K562 (cell line): ENCODE results near the gene ZNF428. TPM values are rescaled to one million over a fixed set of nuclear protein-coding genes. Genes with fewer than 3 reads are reported as not detected.

Source experiments
- CREB1 ChIP-seq, 2 experiments: sonication (generic) in 1 of 2; formaldehyde crosslinking in 1 of 2; IDR thresholded peaks; 2 replicates each; pipeline versions ENCODE4 v1.6.1 to v1.8.0; 2012 to 2022; ENCODE audit warnings: inconsistent platforms in 1 of 2, mild to moderate bottlenecking in 1 of 2, missing genetic modification reagents in 1 of 2, moderate library complexity in 1 of 2
- DDX20 ChIP-seq: fragments of 450-650 bp; IDR thresholded peaks from 2 replicates; pipeline ENCODE4 v1.6.1; 2016; ENCODE audit warnings: missing genetic modification characterization, low read depth, mild to moderate bottlenecking, missing compliant biosample characterization, moderate library complexity
- DIDO1 ChIP-seq: fragments of 450-650 bp; IDR thresholded peaks from 2 replicates; pipeline ENCODE4 v1.6.1; 2016; ENCODE audit warnings: low read depth, missing biosample characterization, missing genetic modification characterization
- FIP1L1 ChIP-seq: fragments of 200-400 bp; formaldehyde crosslinking; IDR thresholded peaks from 2 replicates; pipeline ENCODE4 v1.6.1; 2018; ENCODE audit warnings: mild to moderate bottlenecking, low read depth, low read length; ENCODE audit not compliant: poor library complexity, severe bottlenecking
- HNRNPL ChIP-seq: fragments of 200-400 bp; formaldehyde crosslinking; IDR thresholded peaks from 2 replicates; pipeline ENCODE4 v1.6.1; 2017; ENCODE audit warnings: low read depth, mild to moderate bottlenecking, low read length
- KLF10 ChIP-seq: fragments of 250-450 bp; sonication (Bioruptor Pico); IDR thresholded peaks from 2 replicates; pipeline ENCODE4 v1.6.1; 2021; ENCODE audit warnings: matching md5 sums
- LCOR ChIP-seq: sonication (generic); formaldehyde crosslinking; IDR thresholded peaks from 2 replicates; pipeline ENCODE4 v1.8.0; 2022; ENCODE audit warnings: mild to moderate bottlenecking, missing genetic modification reagents
- MIER1 ChIP-seq: fragments of 450-650 bp; IDR thresholded peaks from 2 replicates; pipeline ENCODE4 v1.6.1; 2016; ENCODE audit warnings: antibody characterized with exemption, mild to moderate bottlenecking, low read depth
- MTA2 ChIP-seq: fragments of 450-650 bp; IDR thresholded peaks from 2 replicates; pipeline ENCODE4 v1.6.1; 2016; ENCODE audit warnings: low read depth
- NFATC3 ChIP-seq: fragments of 450-650 bp; IDR thresholded peaks from 2 replicates; pipeline ENCODE4 v1.6.1; 2017; ENCODE audit warnings: mild to moderate bottlenecking
- PML ChIP-seq: IDR thresholded peaks from 2 replicates; pipeline ENCODE4 v1.6.1; 2012; ENCODE audit warnings: low read length, inconsistent platforms
- PRPF4 ChIP-seq: fragments of 200-400 bp; formaldehyde crosslinking; IDR thresholded peaks from one replicate; pipeline ENCODE4 v1.6.1; 2017; ENCODE audit warnings: low read length, low read depth, mild to moderate bottlenecking; ENCODE audit not compliant: insufficient read depth, poor library complexity, severe bottlenecking
- RBM15 ChIP-seq: fragments of 200-400 bp; formaldehyde crosslinking; IDR thresholded peaks from 2 replicates; pipeline ENCODE4 v1.6.1; 2018; ENCODE audit warnings: mild to moderate bottlenecking, low read length, moderate library complexity; ENCODE audit not compliant: insufficient read depth
- SMAD1 ChIP-seq: fragments of 150-350 bp; IDR thresholded peaks from 2 replicates; pipeline ENCODE4 v1.6.1; 2014; ENCODE audit warnings: low read length, low read depth; ENCODE audit not compliant: partially characterized antibody
- SRSF1 ChIP-seq: fragments of 200-400 bp; formaldehyde crosslinking; IDR thresholded peaks from 2 replicates; pipeline ENCODE4 v1.6.1; 2017; ENCODE audit warnings: mild to moderate bottlenecking, low read depth, low read length, moderate library complexity
- ZFPM2 ChIP-seq: fragments of 250-450 bp; sonication (Bioruptor Pico); IDR thresholded peaks from 2 replicates; pipeline ENCODE4 v1.5.1; 2022; ENCODE audit warnings: mild to moderate bottlenecking
- ZNF23 ChIP-seq: fragments of 250-450 bp; sonication (Bioruptor Pico); IDR thresholded peaks from 2 replicates; pipeline ENCODE4 v1.4.0; 2020; ENCODE audit warnings: mild to moderate bottlenecking
- ZNF507 ChIP-seq: conservative IDR thresholded peaks from 2 replicates; pipeline ENCODE4 v1.6.1; 2017; ENCODE audit warnings: missing genetic modification characterization, missing compliant biosample characterization
- ZNF668 ChIP-seq: fragments of 250-450 bp; sonication (Bioruptor Pico); IDR thresholded peaks from 2 replicates; pipeline ENCODE4 v1.8.0; 2022; ENCODE audit warnings: mild to moderate bottlenecking, inconsistent platforms
- polyA plus RNA-seq, 8 experiments: library from polyadenylated mRNA; depleted of rRNA in 4 of 8; stranded (reverse) in 5 of 8; unstranded in 3 of 8; fragments of >200 nt; fragmentation: Nextera tagmentation in 2 of 8; fragmentation: Illumina TruSeq in 1 of 8; extraction: Ambion mirVana in 2 of 8; extraction: Trizol in 1 of 8; gene quantifications; 2 replicates each; pipeline versions ENCODE4 v1.2.1 to v1.2.3, GENCODE V29; 2011 to 2014; ENCODE audit warnings: inconsistent platforms in 1 of 8, missing spikeins in 1 of 8
- total RNA-seq, 7 experiments: library from RNA; depleted of rRNA in 6 of 7; stranded (reverse); fragments of >200 nt in 6 of 7; fragmentation: Illumina TruSeq in 2 of 7; extraction: Trizol in 2 of 7; gene quantifications; 2 replicates each; pipeline versions ENCODE4 v1.2.1 to v1.2.3, GENCODE V29; 2011 to 2021; ENCODE audit warnings: low replicate concordance in 1 of 7
- TF ChIP-seq, protein P1 (sequence below): fragments of 450-650 bp; IDR thresholded peaks from 2 replicates; pipeline ENCODE4 v1.6.1; 2018; ENCODE audit warnings: mild to moderate bottlenecking, low read depth; ENCODE audit not compliant: partially characterized antibody
- TF ChIP-seq, protein P2 (sequence below): sonication (generic); formaldehyde crosslinking; IDR thresholded peaks from 2 replicates; pipeline ENCODE4 v1.8.0; 2022; ENCODE audit warnings: missing genetic modification reagents, mild to moderate bottlenecking, borderline replicate concordance
- TF ChIP-seq, protein P3 (sequence below): fragments of 200-800 bp; sonication (Bioruptor generic); IDR thresholded peaks from 2 replicates; pipeline ENCODE4 v1.6.1; 2016; ENCODE audit warnings: missing genetic modification characterization, missing compliant biosample characterization

The ZNF428 gene
- total and polyA plus RNA-seq, 9 of the 15 experiments (the other 6 are each of a cell fraction or from before 2014, with no cell fraction given): 0.15 to 85.7 (median 15.9) TPM

DNA sequence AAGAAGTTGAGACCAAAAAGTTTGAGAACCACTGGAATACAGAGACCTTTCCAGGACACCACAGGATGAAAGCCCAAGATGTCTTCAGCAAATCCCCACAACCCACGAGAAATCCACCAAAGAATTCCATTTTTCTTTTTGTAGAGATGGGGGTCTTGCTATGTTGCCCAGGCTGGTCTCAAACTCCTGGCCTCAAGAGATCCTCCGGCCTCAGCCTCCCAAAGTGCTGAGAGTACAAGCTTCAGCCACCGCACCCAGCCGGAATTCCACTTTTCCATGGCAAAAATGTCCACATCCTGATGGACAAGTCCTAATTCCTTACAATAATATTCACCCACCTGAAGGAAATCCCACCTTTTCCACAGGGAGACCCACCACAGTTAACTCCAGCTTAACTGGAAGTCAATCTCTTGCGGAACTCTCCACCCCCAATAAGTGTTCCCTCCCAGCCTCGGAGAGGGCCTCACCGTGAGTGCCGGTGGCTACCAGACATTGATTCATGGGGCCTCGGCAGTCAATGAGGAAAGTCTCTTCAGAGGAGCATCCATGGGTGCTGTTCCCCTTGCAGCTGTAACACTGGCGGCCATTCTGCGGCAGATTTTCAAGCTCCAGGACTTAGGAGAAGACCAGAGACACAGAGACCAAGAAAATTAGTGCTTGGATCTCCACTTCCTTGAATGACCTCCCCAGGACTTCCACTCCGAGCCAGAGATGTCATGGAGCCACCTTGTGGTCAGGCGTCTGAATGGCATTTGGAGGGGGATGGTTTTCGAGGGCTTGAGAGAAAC, 32.5 kb upstream of the ZNF428 start (continued):
- no peak for TF ChIP-seq ZNF507
- TF ChIP-seq DIDO1 (tag): no peak
- no peak for TF ChIP-seq SRSF1
- TF ChIP-seq FIP1L1: no peak
- no peak for TF ChIP-seq RBM15
- TF ChIP-seq MIER1: no peak
- TF ChIP-seq, protein P1, sequence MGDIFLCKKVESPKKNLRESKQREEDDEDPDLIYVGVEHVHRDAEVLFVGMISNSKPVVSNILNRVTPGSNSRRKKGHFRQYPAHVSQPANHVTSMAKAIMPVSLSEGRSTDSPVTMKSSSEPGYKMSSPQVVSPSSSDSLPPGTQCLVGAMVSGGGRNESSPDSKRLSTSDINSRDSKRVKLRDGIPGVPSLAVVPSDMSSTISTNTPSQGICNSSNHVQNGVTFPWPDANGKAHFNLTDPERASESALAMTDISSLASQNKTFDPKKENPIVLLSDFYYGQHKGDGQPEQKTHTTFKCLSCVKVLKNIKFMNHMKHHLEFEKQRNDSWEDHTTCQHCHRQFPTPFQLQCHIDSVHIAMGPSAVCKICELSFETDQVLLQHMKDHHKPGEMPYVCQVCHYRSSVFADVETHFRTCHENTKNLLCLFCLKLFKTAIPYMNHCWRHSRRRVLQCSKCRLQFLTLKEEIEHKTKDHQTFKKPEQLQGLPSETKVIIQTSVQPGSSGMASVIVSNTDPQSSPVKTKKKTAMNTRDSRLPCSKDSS: no peak
- TF ChIP-seq NFATC3: no peak
- TF ChIP-seq, protein P2, sequence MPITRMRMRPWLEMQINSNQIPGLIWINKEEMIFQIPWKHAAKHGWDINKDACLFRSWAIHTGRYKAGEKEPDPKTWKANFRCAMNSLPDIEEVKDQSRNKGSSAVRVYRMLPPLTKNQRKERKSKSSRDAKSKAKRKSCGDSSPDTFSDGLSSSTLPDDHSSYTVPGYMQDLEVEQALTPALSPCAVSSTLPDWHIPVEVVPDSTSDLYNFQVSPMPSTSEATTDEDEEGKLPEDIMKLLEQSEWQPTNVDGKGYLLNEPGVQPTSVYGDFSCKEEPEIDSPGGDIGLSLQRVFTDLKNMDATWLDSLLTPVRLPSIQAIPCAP (CRISPR knock-in tag): no peak
- no peak for TF ChIP-seq DDX20 (tag)
- TF ChIP-seq ZNF23 (CRISPR knock-in tag): no peak
- no peak for TF ChIP-seq HNRNPL
- no peak for TF ChIP-seq ZFPM2
- TF ChIP-seq LCOR: no peak
- TF ChIP-seq PML: no peak
- TF ChIP-seq ZNF668 (CRISPR knock-in tag): no peak
- TF ChIP-seq SMAD1: no peak
- TF ChIP-seq KLF10 (CRISPR knock-in tag): no peak
- no peak for TF ChIP-seq MTA2
- TF ChIP-seq, protein P3, sequence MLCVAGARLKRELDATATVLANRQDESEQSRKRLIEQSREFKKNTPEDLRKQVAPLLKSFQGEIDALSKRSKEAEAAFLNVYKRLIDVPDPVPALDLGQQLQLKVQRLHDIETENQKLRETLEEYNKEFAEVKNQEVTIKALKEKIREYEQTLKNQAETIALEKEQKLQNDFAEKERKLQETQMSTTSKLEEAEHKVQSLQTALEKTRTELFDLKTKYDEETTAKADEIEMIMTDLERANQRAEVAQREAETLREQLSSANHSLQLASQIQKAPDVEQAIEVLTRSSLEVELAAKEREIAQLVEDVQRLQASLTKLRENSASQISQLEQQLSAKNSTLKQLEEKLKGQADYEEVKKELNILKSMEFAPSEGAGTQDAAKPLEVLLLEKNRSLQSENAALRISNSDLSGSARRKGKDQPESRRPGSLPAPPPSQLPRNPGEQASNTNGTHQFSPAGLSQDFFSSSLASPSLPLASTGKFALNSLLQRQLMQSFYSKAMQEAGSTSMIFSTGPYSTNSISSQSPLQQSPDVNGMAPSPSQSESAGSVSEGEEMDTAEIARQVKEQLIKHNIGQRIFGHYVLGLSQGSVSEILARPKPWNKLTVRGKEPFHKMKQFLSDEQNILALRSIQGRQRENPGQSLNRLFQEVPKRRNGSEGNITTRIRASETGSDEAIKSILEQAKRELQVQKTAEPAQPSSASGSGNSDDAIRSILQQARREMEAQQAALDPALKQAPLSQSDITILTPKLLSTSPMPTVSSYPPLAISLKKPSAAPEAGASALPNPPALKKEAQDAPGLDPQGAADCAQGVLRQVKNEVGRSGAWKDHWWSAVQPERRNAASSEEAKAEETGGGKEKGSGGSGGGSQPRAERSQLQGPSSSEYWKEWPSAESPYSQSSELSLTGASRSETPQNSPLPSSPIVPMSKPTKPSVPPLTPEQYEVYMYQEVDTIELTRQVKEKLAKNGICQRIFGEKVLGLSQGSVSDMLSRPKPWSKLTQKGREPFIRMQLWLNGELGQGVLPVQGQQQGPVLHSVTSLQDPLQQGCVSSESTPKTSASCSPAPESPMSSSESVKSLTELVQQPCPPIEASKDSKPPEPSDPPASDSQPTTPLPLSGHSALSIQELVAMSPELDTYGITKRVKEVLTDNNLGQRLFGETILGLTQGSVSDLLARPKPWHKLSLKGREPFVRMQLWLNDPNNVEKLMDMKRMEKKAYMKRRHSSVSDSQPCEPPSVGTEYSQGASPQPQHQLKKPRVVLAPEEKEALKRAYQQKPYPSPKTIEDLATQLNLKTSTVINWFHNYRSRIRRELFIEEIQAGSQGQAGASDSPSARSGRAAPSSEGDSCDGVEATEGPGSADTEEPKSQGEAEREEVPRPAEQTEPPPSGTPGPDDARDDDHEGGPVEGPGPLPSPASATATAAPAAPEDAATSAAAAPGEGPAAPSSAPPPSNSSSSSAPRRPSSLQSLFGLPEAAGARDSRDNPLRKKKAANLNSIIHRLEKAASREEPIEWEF: no peak
- TF ChIP-seq PRPF4: no peak
- no peak for TF ChIP-seq CREB1 (IDR thresholded peaks at IDR 0.05)
- TF ChIP-seq CREB1 (CRISPR knock-in tag; IDR thresholded peaks at IDR 0.05): no peak
